HepG2 (cell line): Measurements from ENCODE around the gene TMEM121. TPM values are rescaled to one million over a fixed set of nuclear protein-coding genes. Genes with fewer than 3 reads are reported as not detected.
"Not testable (repeated sequence)": the region's sequence is repeated elsewhere in the genome, so short reads cannot be mapped to it uniquely, and the experiment has no call there.

Experiments
- ATAC-seq: fragments of 200-7000 bp; cut with Tn5 transposase; 3 replicates; pipeline ENCODE4 v1.9.1; 2020; ENCODE audit warnings: mild to moderate bottlenecking, moderate library complexity
- BruUV-seq: library from RNA; stranded (reverse); fragments of 400-500 nt; replicated peaks from 2 replicates; lab custom pipeline; 2021; lab: Mats Ljungman, UMichigan
- CTCF ChIA-PET: fragments of 300-600 bp; formaldehyde crosslinking; extraction: SDS; loops from one replicate; lab custom pipeline; 2021; ENCODE audit warnings: low total read pairs, inconsistent platforms, low intra/inter-chr PET ratio; lab: Yijun Ruan, JAX
- POLR2A ChIA-PET: fragments of 350-600 bp; sonication (Branson Sonifier 250); formaldehyde crosslinking; loops from one replicate; lab custom pipeline; 2020; ENCODE audit warnings: antibody characterized with exemption, inconsistent platforms; lab: Yijun Ruan, JAX
- DNase-seq: peaks from one replicate; pipeline ENCODE4 v3.0.0-alpha.2; 2015; ENCODE audit warnings: low spot score
- FAIRE-seq: peaks from 3 replicates; lab custom pipeline; 2011; peaks lifted over from hg19 to GRCh38; lab: Jason Lieb, UNC
- H2AFZ ChIP-seq: one replicate; pipeline ENCODE4 v1.6.1; 2011; ENCODE audit warnings: low read length, inconsistent platforms
- H3K27ac ChIP-seq: fragments of 300-600 bp; 3 replicates; pipeline ENCODE4 v1.8.0; 2011; ENCODE audit warnings: mixed run types, mild to moderate bottlenecking, mixed read lengths, low read length, inconsistent platforms; ENCODE audit not compliant: insufficient read depth; ENCODE audit errors: extremely low read length
- H3K27me3 ChIP-seq, 2 experiments: fragments of 200-600 bp in 1 of 2; 2 replicates in 1 of 2; 3 replicates in 1 of 2; pipeline versions ENCODE4 v1.6.0 to v1.8.0; 2011; ENCODE audit warnings: low read length in 2 of 2, mild to moderate bottlenecking in 2 of 2, moderate library complexity in 2 of 2, inconsistent platforms in 1 of 2; ENCODE audit not compliant: insufficient read depth in 2 of 2, control insufficient read depth in 1 of 2
- H3K36me3 ChIP-seq, 2 experiments: fragments of 200-600 bp in 1 of 2; replicated peaks in 1 of 2; 2 replicates in 1 of 2; 3 replicates in 1 of 2; pipeline versions ENCODE4 v1.5.1 to v1.8.0; 2011; ENCODE audit warnings: low read length in 2 of 2, inconsistent platforms in 1 of 2; ENCODE audit not compliant: insufficient read depth in 2 of 2, control insufficient read depth in 1 of 2
- H3K4me1 ChIP-seq: 2 replicates; pipeline ENCODE4 v1.5.1; 2012; ENCODE audit warnings: low read length, inconsistent platforms; ENCODE audit not compliant: insufficient read depth
- H3K4me2 ChIP-seq: 2 replicates; pipeline ENCODE4 v1.6.0; 2011; ENCODE audit warnings: low read depth, low read length, inconsistent platforms
- H3K4me3 ChIP-seq, 3 experiments: fragments of 200-600 bp in 1 of 3; sonication (generic), shearing (Covaris generic) in 1 of 3; replicated peaks in 1 of 3; 2 replicates each; pipeline ENCODE4 v1.5.1; 2011 to 2016; ENCODE audit warnings: low read length in 3 of 3, inconsistent platforms in 2 of 3, low read depth in 2 of 3, mild to moderate bottlenecking in 2 of 3, control low read depth in 1 of 3, mixed read lengths in 1 of 3; ENCODE audit not compliant: insufficient read depth in 1 of 3
- H3K79me2 ChIP-seq: one replicate; pipeline ENCODE4 v1.6.1; 2011; ENCODE audit warnings: low read length, inconsistent platforms; ENCODE audit not compliant: insufficient read depth
- H3K9ac ChIP-seq: 2 replicates; pipeline ENCODE4 v1.6.0; 2011; ENCODE audit warnings: mild to moderate bottlenecking, low read depth, low read length, inconsistent platforms; ENCODE audit not compliant: insufficient read depth
- H3K9me3 ChIP-seq: 2 replicates; pipeline ENCODE4 v1.5.1; 2012; ENCODE audit warnings: mild to moderate bottlenecking, low read length
- H4K20me1 ChIP-seq: 2 replicates; pipeline ENCODE4 v1.6.0; 2011; ENCODE audit warnings: inconsistent platforms, mild to moderate bottlenecking, low read length, moderate library complexity; ENCODE audit not compliant: insufficient read depth
- AKAP8 ChIP-seq: sonication (generic); formaldehyde crosslinking; IDR thresholded peaks from 2 replicates; pipeline ENCODE4 v1.5.1; 2020; ENCODE audit warnings: mild to moderate bottlenecking, missing genetic modification reagents
- CENPBD1 ChIP-seq: sonication (generic); formaldehyde crosslinking; IDR thresholded peaks from 2 replicates; pipeline ENCODE4 v1.8.0; 2022; ENCODE audit warnings: missing genetic modification reagents, low read depth, mild to moderate bottlenecking, borderline replicate concordance
- CTCF ChIP-seq: sonication (generic); formaldehyde crosslinking; IDR thresholded peaks from 2 replicates; pipeline ENCODE4 v1.5.0; 2020; ENCODE audit warnings: mild to moderate bottlenecking, missing genetic modification reagents, moderate library complexity
- ELF1 ChIP-seq: sonication (generic); formaldehyde crosslinking; IDR thresholded peaks from 2 replicates; pipeline ENCODE4 v1.4.0; 2020; ENCODE audit warnings: missing genetic modification reagents
- HDAC1 ChIP-seq: sonication (generic); formaldehyde crosslinking; IDR thresholded peaks from 2 replicates; pipeline ENCODE4 v1.5.1; 2020; ENCODE audit warnings: mild to moderate bottlenecking, missing genetic modification reagents
- KLF15 ChIP-seq: sonication (generic); formaldehyde crosslinking; IDR thresholded peaks from 2 replicates; pipeline ENCODE4 v1.8.1; 2023; ENCODE audit warnings: borderline replicate concordance, mild to moderate bottlenecking, inconsistent platforms, missing genetic modification reagents, mixed read lengths
- MAZ ChIP-seq, 2 experiments: sonication (generic) in 1 of 2; formaldehyde crosslinking in 1 of 2; IDR thresholded peaks; 2 replicates each; pipeline versions ENCODE4 v1.5.0 to v1.6.1; 2012 to 2020; ENCODE audit warnings: low read depth in 2 of 2, mild to moderate bottlenecking in 2 of 2, borderline replicate concordance in 1 of 2, improper control_type of control experiment in 1 of 2, low read length in 1 of 2, missing genetic modification reagents in 1 of 2, moderate library complexity in 1 of 2
- REPIN1 ChIP-seq: sonication (generic); formaldehyde crosslinking; IDR thresholded peaks from 2 replicates; pipeline ENCODE4 v1.8.0; 2022; ENCODE audit warnings: missing genetic modification reagents, low read depth, mild to moderate bottlenecking, borderline replicate concordance
- SNAI1 ChIP-seq: sonication (generic); formaldehyde crosslinking; IDR thresholded peaks from 2 replicates; pipeline ENCODE4 v1.5.0; 2020; ENCODE audit warnings: mild to moderate bottlenecking, missing genetic modification reagents, borderline replicate concordance
- TAF1 ChIP-seq: sonication (generic); formaldehyde crosslinking; IDR thresholded peaks from 2 replicates; pipeline ENCODE4 v1.4.0; 2020; ENCODE audit warnings: missing genetic modification reagents
- USF2 ChIP-seq, 2 experiments: sonication (generic) in 1 of 2; formaldehyde crosslinking in 1 of 2; IDR thresholded peaks; 2 replicates each; pipeline versions ENCODE4 v1.5.1 to v1.6.1; 2011 to 2020; ENCODE audit warnings: borderline replicate concordance in 1 of 2, low read depth in 1 of 2, low read length in 1 of 2, mild to moderate bottlenecking in 1 of 2, missing genetic modification reagents in 1 of 2, moderate library complexity in 1 of 2
- ZNF3 ChIP-seq: IDR thresholded peaks from 2 replicates; pipeline ENCODE4 v1.7.0; 2017; ENCODE audit warnings: inconsistent platforms
- ZNF329 ChIP-seq: sonication (generic); formaldehyde crosslinking; IDR thresholded peaks from 2 replicates; pipeline ENCODE4 v1.9.0; 2021; ENCODE audit warnings: low read depth, mild to moderate bottlenecking, missing genetic modification reagents
- WGBS: methylation state at CpG from one replicate; pipeline ENCODE4 v1.1.6; 2017; ENCODE audit warnings: low lambda C conversion rate; 5-methylcytosine and 5-hydroxymethylcytosine counted together
- in situ Hi-C: cut with HindIII; loops from 2 replicates; pipeline ENCODE4 v1.10.0; 2017; ENCODE audit warnings: low pct_unique_long_range_greater_than_20kb; ENCODE audit not compliant: extremely low pct_ligation_motif_present
- intact Hi-C: fragments of 100-400 bp; cut with micrococcal nuclease; formaldehyde crosslinking; loops from one replicate; pipeline ENCODE4 v1.10.0; 2022; ENCODE audit not compliant: unreplicated experiment
- polyA plus RNA-seq, 8 experiments: library from polyadenylated mRNA; depleted of rRNA in 3 of 8; stranded (reverse) in 7 of 8; unstranded in 1 of 8; fragments of >200 nt; fragmentation: Illumina TruSeq in 4 of 8; extraction: Trizol in 4 of 8; gene quantifications; 2 replicates each; pipeline versions ENCODE4 v1.2.1 to v1.2.3, GENCODE V29; 2011 to 2016; ENCODE audit warnings: low read depth in 4 of 8, missing spikeins in 1 of 8, mixed read lengths in 1 of 8; ENCODE audit not compliant: insufficient read depth in 1 of 8
- total RNA-seq, 5 experiments: library from RNA; depleted of rRNA; stranded (reverse); fragments of >200 nt; fragmentation: Illumina TruSeq; extraction: Trizol; gene quantifications; 2 replicates each; pipeline ENCODE4 v1.2.3, GENCODE V29; 2016; ENCODE audit warnings: low read depth in 1 of 5

TMEM121 gene
- total and polyA plus RNA-seq, 2 of the 13 experiments (the other 11 are each of a cell fraction or from before 2014, with no cell fraction given) = 6.6 to 19.0 TPM

GRCh38 chr14:105547072-105547471, 20.7 kb downstream of the TMEM121 start:
- H3K36me3 ChIP-seq, H3K4me2 ChIP-seq, H2AFZ ChIP-seq, H3K4me3 ChIP-seq, FAIRE-seq, H3K9ac ChIP-seq, ATAC-seq, DNase-seq, CTCF ChIA-PET, in situ Hi-C loops, BruUV-seq, H3K9me3 ChIP-seq, H3K79me2 ChIP-seq, POLR2A ChIA-PET, intact Hi-C loops, H3K27ac ChIP-seq, H4K20me1 ChIP-seq, H3K4me1 ChIP-seq: not testable (repeated sequence)
- 86% methylated on average over 7 of the region's 24 CpGs for WGBS
- H3K27me3 ChIP-seq = peaks cover 2 to 35% of the 10 kb centered on the region in 2 experiments; a peak in 4 of 5 replicates

- in situ Hi-C loops = no loop called here
- Histone ChIP-seq H3K9me3 (no peaks in the 10 kb centered on the region), H3K4me3 (no peak overlapping the region)
- no peak for ATAC-seq
- TF ChIP-seq HDAC1 (CRISPR knock-in tag) (no peak), KLF15 (CRISPR knock-in tag) (no peak), ZNF3 (no peak), TAF1 (CRISPR knock-in tag) (no peak), ZNF329 (CRISPR knock-in tag) (no peak), AKAP8 (CRISPR knock-in tag) (no peak), MAZ (IDR thresholded peaks at IDR 0.05; ENCODE audit: borderline replicate concordance, low read depth, low read length) (no peak), MAZ (CRISPR knock-in tag; IDR thresholded peaks at IDR 0.05; ENCODE audit: low read depth) (no peak), REPIN1 (CRISPR knock-in tag) (no peak), CTCF (CRISPR knock-in tag) (no peak), CENPBD1 (CRISPR knock-in tag) (no peak), SNAI1 (CRISPR knock-in tag) (no peak), USF2 (IDR thresholded peaks at IDR 0.05; ENCODE audit: low read depth, low read length) (no peak), USF2 (CRISPR knock-in tag; IDR thresholded peaks at IDR 0.05; ENCODE audit: borderline replicate concordance) (no peak), ELF1 (CRISPR knock-in tag) (no peak)
- TF ChIP-seq, all 625 proteins: peak for 0
- ChIA-PET POLR2A (no interaction called here), CTCF (no interaction called here)
- H3K9ac ChIP-seq = no peak overlapping the region
- H3K4me2 ChIP-seq = no peak overlapping the region
- H4K20me1 ChIP-seq = no peaks in the 10 kb centered on the region
- no TSS peak for BruUV-seq
- FAIRE-seq (no peak), DNase-seq (no peak)
- H2AFZ ChIP-seq = no peak overlapping the region
- H3K79me2 ChIP-seq = no peaks in the 10 kb centered on the region
- H3K27ac ChIP-seq = no peak overlapping the region
- intact Hi-C loops = no loop called here
- peaks cover 2 to 36% of the 10 kb centered on the region in 2 experiments; a peak in 3 of 5 replicates for H3K27me3 ChIP-seq
- no peaks in the 10 kb centered on the region for H3K4me1 ChIP-seq
- 87% methylated on average over 7 of the region's 38 CpGs for WGBS
- H3K36me3 ChIP-seq = no peaks in the 10 kb centered on the region
Observed at GRCh38 chr14:105547741-105548169, 21.4 kb downstream of the TMEM121 start.
